SK-N-DZ (cell line): ENCODE data around the gene EXT2.

Experiments
- DNase-seq: peaks from one replicate; pipeline ENCODE4 v3.0.0-alpha.2; 2015; ENCODE audit warnings: low spot score

EXT2 gene

GRCh38 chr11:44288133-44288526 lies 192.7 kb downstream of the EXT2 start:
- DNase-seq, result no peak

GRCh38 chr11:44290208-44290607 lies 194.7 kb downstream of the EXT2 start:
- no peak for DNase-seq
